SK-N-SH treated with all-trans-retinoic acid at 6 μM for 48 hours (cell line): ENCODE measurements around the gene CLCNKA.

Source experiments
- ATAC-seq: fragments of 200-7000 bp; cut with Tn5 transposase; 3 replicates; pipeline ENCODE4 v1.9.1; 2020; ENCODE audit warnings: mild to moderate bottlenecking, moderate library complexity
- ARNTL ChIP-seq: fragments of 450-650 bp; formaldehyde crosslinking; IDR thresholded peaks from 2 replicates; pipeline ENCODE4 v1.5.0; 2020; ENCODE audit warnings: low read depth, mild to moderate bottlenecking, moderate library complexity, borderline replicate concordance
- BACH2 ChIP-seq: fragments of 250-450 bp; sonication (Bioruptor Pico); IDR thresholded peaks from 2 replicates; pipeline ENCODE4 v1.9.0; 2021; ENCODE audit warnings: mild to moderate bottlenecking, borderline replicate concordance
- CREB5 ChIP-seq: fragments of 250-450 bp; sonication (Bioruptor Pico); IDR thresholded peaks from 2 replicates; pipeline ENCODE4 v1.5.1; 2020; ENCODE audit warnings: low read depth, mild to moderate bottlenecking, moderate library complexity
- CSDC2 ChIP-seq: fragments of 250-450 bp; sonication (Bioruptor Pico); IDR thresholded peaks from 2 replicates; pipeline ENCODE4 v1.5.0; 2020; ENCODE audit warnings: mild to moderate bottlenecking, moderate library complexity
- CSRNP3 ChIP-seq: fragments of 250-450 bp; sonication (Bioruptor Pico); IDR thresholded peaks from 2 replicates; pipeline ENCODE4 v1.5.1; 2021; ENCODE audit warnings: mild to moderate bottlenecking, moderate library complexity
- GLIS3 ChIP-seq: fragments of 250-450 bp; sonication (Bioruptor Pico); IDR thresholded peaks from 2 replicates; pipeline ENCODE4 v1.5.0; 2020; ENCODE audit warnings: mild to moderate bottlenecking, moderate library complexity
- ISL1 ChIP-seq: fragments of 250-450 bp; sonication (Bioruptor Pico); IDR thresholded peaks from 2 replicates; pipeline ENCODE4 v2.1.2; 2022; ENCODE audit warnings: mild to moderate bottlenecking, moderate library complexity
- OSR1 ChIP-seq: fragments of 250-450 bp; sonication (Bioruptor Pico); IDR thresholded peaks from 2 replicates; pipeline ENCODE4 v1.8.0; 2022; ENCODE audit warnings: moderate library complexity, mild to moderate bottlenecking, inconsistent platforms
- PPARA ChIP-seq: fragments of 250-450 bp; sonication (Bioruptor Pico); IDR thresholded peaks from 2 replicates; pipeline ENCODE4 v1.5.0; 2020; ENCODE audit warnings: mild to moderate bottlenecking, borderline replicate concordance
- SNAI2 ChIP-seq: fragments of 250-450 bp; sonication (Bioruptor Pico); IDR thresholded peaks from 2 replicates; pipeline ENCODE4 v1.5.0; 2020; ENCODE audit warnings: mild to moderate bottlenecking, moderate library complexity
- TCF4 ChIP-seq: fragments of 250-450 bp; sonication (Bioruptor Pico); IDR thresholded peaks from 2 replicates; pipeline ENCODE4 v1.8.0; 2021; ENCODE audit warnings: mild to moderate bottlenecking, moderate library complexity, borderline replicate concordance
- TSHZ2 ChIP-seq: fragments of 250-450 bp; sonication (Bioruptor Pico); IDR thresholded peaks from 2 replicates; pipeline ENCODE4 v1.5.0; 2020; ENCODE audit warnings: mild to moderate bottlenecking, moderate library complexity
- ZC3H10 ChIP-seq: fragments of 250-450 bp; sonication (Bioruptor Pico); IDR thresholded peaks from 2 replicates; pipeline ENCODE4 v1.5.1; 2021; ENCODE audit warnings: mild to moderate bottlenecking, moderate library complexity
- ZFP30 ChIP-seq: fragments of 450-650 bp; formaldehyde crosslinking; IDR thresholded peaks from 2 replicates; pipeline ENCODE4 v1.5.0; 2022; ENCODE audit warnings: mild to moderate bottlenecking, moderate library complexity
- ZNF565 ChIP-seq: fragments of 450-650 bp; formaldehyde crosslinking; conservative IDR thresholded peaks from 2 replicates; pipeline ENCODE4 v1.5.0; 2020; ENCODE audit warnings: low read depth, mild to moderate bottlenecking, moderate library complexity
- ZNF70 ChIP-seq: fragments of 450-650 bp; formaldehyde crosslinking; IDR thresholded peaks from 2 replicates; pipeline ENCODE4 v1.5.0; 2020; ENCODE audit warnings: mild to moderate bottlenecking, moderate library complexity
- ZNF8 ChIP-seq: fragments of 450-650 bp; formaldehyde crosslinking; IDR thresholded peaks from 2 replicates; pipeline ENCODE4 v1.5.0; 2020; ENCODE audit warnings: mild to moderate bottlenecking, moderate library complexity
- TF ChIP-seq, protein P1 (sequence below): fragments of 250-450 bp; sonication (Bioruptor Pico); IDR thresholded peaks from 2 replicates; pipeline ENCODE4 v1.8.0; 2021; ENCODE audit warnings: low read depth, mild to moderate bottlenecking, moderate library complexity, borderline replicate concordance

The CLCNKA gene

DNA sequence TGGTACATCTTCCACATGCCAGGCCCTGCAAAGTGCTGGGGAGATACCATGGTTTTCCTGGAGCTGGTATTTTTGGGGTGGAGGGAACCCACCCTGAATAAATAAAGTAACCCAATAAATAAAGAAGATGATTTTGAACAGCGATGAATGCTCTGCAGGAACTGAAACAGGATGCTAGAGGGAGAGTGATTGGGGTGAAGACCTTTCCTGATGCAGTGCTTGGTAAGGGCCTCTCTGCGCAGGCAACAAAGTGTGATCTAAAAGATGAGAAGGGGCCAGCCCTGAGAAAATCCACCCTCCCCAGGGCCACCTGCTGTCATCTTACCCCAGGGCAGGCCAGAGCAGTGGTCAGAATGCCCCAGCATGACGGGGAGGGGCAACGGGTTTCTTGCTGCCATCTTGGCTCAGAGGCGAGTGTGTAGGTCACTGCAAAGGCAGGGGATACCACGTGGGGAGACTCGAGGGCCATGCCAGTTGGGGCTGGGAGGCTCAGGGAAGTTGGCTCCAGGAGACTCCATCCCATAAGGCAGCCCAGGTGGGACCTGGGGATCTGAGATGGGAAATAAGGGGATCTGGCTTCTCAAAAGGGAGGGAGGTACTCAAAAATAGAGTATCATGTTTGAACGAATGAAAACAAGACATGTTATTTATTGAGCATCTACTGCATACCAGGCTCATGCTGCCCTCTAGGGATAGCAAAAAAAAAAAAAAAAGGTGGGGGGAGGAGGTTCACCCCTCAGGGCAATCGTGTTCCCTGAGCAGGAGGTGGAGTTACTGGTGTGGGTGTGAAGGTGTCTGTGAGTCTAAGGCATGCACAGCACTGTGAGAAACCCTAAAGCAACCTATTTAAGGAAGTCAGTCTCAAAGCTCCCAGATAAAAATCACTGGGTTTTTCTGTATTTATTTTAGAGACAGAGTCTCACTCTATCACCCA is 15.0 kb upstream of the CLCNKA start:
- TF ChIP-seq ZNF70 (CRISPR knock-in tag): no peak
- no peak for TF ChIP-seq ZC3H10 (CRISPR knock-in tag)
- TF ChIP-seq SNAI2: no peak
- no peak for TF ChIP-seq PPARA (CRISPR knock-in tag)
- no peak for TF ChIP-seq GLIS3 (CRISPR knock-in tag)
- TF ChIP-seq BACH2: no peak
- TF ChIP-seq ZNF8: no peak
- TF ChIP-seq, protein P1, sequence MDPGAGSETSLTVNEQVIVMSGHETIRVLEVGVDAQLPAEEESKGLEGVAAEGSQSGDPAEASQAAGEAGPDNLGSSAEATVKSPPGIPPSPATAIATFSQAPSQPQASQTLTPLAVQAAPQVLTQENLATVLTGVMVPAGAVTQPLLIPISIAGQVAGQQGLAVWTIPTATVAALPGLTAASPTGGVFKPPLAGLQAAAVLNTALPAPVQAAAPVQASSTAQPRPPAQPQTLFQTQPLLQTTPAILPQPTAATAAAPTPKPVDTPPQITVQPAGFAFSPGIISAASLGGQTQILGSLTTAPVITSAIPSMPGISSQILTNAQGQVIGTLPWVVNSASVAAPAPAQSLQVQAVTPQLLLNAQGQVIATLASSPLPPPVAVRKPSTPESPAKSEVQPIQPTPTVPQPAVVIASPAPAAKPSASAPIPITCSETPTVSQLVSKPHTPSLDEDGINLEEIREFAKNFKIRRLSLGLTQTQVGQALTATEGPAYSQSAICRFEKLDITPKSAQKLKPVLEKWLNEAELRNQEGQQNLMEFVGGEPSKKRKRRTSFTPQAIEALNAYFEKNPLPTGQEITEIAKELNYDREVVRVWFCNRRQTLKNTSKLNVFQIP (CRISPR knock-in tag): no peak
- no peak for TF ChIP-seq ISL1 (CRISPR knock-in tag)
- TF ChIP-seq OSR1 (CRISPR knock-in tag): no peak
- no peak for TF ChIP-seq ZNF565
- no peak for TF ChIP-seq TCF4 (CRISPR knock-in tag)
- TF ChIP-seq ARNTL (CRISPR knock-in tag): no peak
- no peak for TF ChIP-seq ZFP30 (CRISPR knock-in tag)
- no peak for TF ChIP-seq CREB5
- TF ChIP-seq CSRNP3 (CRISPR knock-in tag): no peak
- ATAC-seq: no peak

DNA sequence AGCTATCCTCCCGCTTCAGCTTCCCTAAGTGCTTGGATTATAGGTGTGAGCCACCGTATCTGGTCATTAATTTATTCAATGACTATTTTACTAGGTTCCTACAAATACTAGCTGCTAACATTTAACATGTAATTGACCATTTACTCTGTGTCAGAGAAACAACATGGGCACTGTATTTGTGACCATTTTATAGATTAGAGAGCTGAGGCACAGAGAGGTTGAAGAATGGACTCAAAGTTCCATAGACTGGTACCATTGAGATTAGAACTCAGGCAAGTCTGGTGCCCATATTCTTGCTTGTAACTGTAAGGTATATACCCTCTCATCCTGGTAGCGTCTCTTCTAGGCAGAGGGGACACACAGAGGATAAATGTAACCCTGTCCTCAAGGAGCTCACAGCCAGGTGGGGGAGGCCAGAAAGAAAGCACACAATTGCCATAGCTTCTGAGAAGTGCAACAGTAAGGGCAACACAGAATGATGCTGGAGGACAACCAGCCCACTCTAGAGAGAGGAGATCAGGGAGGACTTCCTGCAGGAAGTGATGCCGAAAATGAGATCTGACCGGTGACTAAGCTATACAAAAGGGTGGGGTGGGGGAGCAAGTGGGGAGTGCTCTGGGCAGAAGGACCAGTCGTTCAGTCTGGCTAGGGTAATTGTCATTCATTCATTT is 14.0 kb upstream of the CLCNKA start:
- TF ChIP-seq TSHZ2 (no peak), ZNF8 (no peak), OSR1 (CRISPR knock-in tag) (no peak), BACH2 (no peak), SNAI2 (no peak)
- TF ChIP-seq, protein P1 (CRISPR knock-in tag): no peak
- ATAC-seq: no peak

GRCh38 chr1:16009030-16009460 is 12.8 kb upstream of the CLCNKA start:
- peak; percentile 92 for ATAC-seq
- TF ChIP-seq ZNF565 (no peak), ZFP30 (CRISPR knock-in tag) (no peak), GLIS3 (CRISPR knock-in tag) (no peak), CSDC2 (CRISPR knock-in tag) (no peak), ZNF8 (no peak), ZNF70 (CRISPR knock-in tag) (no peak), CSRNP3 (CRISPR knock-in tag) (no peak)
